Gastroesophageal sphincter (tissue), 3 donors: Measurements from ENCODE around the gene AHSP.

ENCODE experiments used
- CTCF ChIP-seq, 4 experiments: fragments of 200-600 bp in 2 of 4; fragments of 450-650 bp in 2 of 4; sonication (generic) in 1 of 4; IDR thresholded peaks; one replicate each; pipeline ENCODE4 v1.5.1; 2017 to 2019; ENCODE audit warnings: antibody characterized with exemption in 4 of 4, mild to moderate bottlenecking in 2 of 4, moderate library complexity in 2 of 4
- POLR2A ChIP-seq, 2 donors: fragments of 450-650 bp; IDR thresholded peaks; one replicate each; pipeline ENCODE4 v1.6.1; 2017; ENCODE audit warnings: antibody characterized with exemption in 2 of 2, mild to moderate bottlenecking in 2 of 2, moderate library complexity in 1 of 2
- POLR2AphosphoS5 ChIP-seq: sonication (generic); formaldehyde crosslinking; IDR thresholded peaks from one replicate; pipeline ENCODE4 v1.6.1; 2017; ENCODE audit warnings: antibody characterized with exemption

- TF ChIP-seq POLR2A (IDR thresholded peaks at IDR 0.05) (no peak), POLR2AphosphoS5 (no peak), CTCF (IDR thresholded peaks at IDR 0.05) (no peak)
Observed at GRCh38 chr16:31536804-31537361, 9.2 kb downstream of the AHSP start.
